SK-N-SH (cell line): Measurements from ENCODE around the gene PRKCA.

ENCODE experiments used
- CTCF ChIP-seq: fragments of 200-600 bp; sonication (generic); IDR thresholded peaks from 2 replicates; pipeline ENCODE4 v1.6.1; 2017; ENCODE audit warnings: antibody characterized with exemption, mild to moderate bottlenecking, moderate library complexity
- EP300 ChIP-seq, 2 experiments: IDR thresholded peaks; 2 replicates each; pipeline versions ENCODE4 v1.4.0 to v1.6.1; 2012; ENCODE audit warnings: borderline replicate concordance in 1 of 2, low read depth in 1 of 2, low read length in 1 of 2
- GABPA ChIP-seq: IDR thresholded peaks from 2 replicates; pipeline ENCODE4 v1.4.0; 2012; ENCODE audit warnings: low read depth, mild to moderate bottlenecking
- MAX ChIP-seq: IDR thresholded peaks from 2 replicates; pipeline ENCODE4 v1.4.0; 2012; ENCODE audit warnings: low read depth
- RFX5 ChIP-seq: IDR thresholded peaks from 2 replicates; pipeline ENCODE4 v1.6.1; 2012; ENCODE audit warnings: mild to moderate bottlenecking, improper control_type of control experiment, low read length
- YY1 ChIP-seq: IDR thresholded peaks from 2 replicates; pipeline ENCODE4 v1.4.0; 2012; ENCODE audit warnings: low read depth, mild to moderate bottlenecking
- TF ChIP-seq, protein P1 (sequence below): fragments of 150-350 bp; IDR thresholded peaks from 2 replicates; pipeline ENCODE4 v1.6.1; 2017; ENCODE audit warnings: antibody characterized with exemption, low read length, low read depth, borderline replicate concordance
- TF ChIP-seq, protein P2 (sequence below): IDR thresholded peaks from 2 replicates; pipeline ENCODE4; 2012

DNA sequence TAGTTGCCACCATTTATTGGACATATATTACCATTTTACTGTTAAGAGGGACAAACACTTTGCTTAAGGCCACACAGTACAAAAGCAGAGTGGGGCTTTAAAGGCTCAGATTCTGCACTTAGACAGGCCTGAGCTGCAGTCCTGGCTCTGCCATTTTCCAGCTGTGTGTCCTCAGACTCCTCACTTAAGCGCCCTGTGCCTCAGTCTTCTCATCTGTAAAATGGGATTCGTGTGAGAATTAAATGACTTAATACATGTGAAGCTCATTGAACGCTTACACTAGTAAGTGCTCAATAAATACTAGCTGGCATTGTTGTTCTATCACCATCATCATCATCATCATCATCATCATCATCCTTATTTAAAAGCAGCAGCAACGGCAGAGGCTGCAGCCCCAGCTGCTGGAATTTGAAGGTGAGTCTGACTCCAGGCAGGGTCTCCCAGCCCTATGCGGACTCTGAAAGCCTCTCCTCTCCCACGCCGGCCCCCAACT lies 532.1 kb downstream of the PRKCA start:
- TF ChIP-seq MAX = no peak
- no peak for TF ChIP-seq CTCF
- TF ChIP-seq, protein P1, sequence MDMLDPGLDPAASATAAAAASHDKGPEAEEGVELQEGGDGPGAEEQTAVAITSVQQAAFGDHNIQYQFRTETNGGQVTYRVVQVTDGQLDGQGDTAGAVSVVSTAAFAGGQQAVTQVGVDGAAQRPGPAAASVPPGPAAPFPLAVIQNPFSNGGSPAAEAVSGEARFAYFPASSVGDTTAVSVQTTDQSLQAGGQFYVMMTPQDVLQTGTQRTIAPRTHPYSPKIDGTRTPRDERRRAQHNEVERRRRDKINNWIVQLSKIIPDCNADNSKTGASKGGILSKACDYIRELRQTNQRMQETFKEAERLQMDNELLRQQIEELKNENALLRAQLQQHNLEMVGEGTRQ = no peak
- TF ChIP-seq YY1 = no peak
- TF ChIP-seq EP300 (IDR thresholded peaks at IDR 0.05; ENCODE audit: borderline replicate concordance in 1 of 2, low read depth in 1 of 2, low read length in 1 of 2) = no peak
- TF ChIP-seq GABPA = no peak
- TF ChIP-seq, protein P2, sequence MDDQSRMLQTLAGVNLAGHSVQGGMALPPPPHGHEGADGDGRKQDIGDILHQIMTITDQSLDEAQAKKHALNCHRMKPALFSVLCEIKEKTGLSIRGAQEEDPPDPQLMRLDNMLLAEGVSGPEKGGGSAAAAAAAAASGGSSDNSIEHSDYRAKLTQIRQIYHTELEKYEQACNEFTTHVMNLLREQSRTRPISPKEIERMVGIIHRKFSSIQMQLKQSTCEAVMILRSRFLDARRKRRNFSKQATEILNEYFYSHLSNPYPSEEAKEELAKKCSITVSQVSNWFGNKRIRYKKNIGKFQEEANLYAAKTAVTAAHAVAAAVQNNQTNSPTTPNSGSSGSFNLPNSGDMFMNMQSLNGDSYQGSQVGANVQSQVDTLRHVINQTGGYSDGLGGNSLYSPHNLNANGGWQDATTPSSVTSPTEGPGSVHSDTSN = no peak
- no peak for TF ChIP-seq RFX5
